Panc1 (cell line): ENCODE results near the gene ATRNL1. TPM values are rescaled to one million over a fixed set of nuclear protein-coding genes. Genes with fewer than 3 reads are reported as not detected.

ENCODE experiments used
- ATAC-seq: fragments of 200-7000 bp; cut with Tn5 transposase; 2 replicates; pipeline ENCODE4 v1.9.1; 2020; ENCODE audit warnings: mild to moderate bottlenecking, moderate library complexity
- BruUV-seq: library from RNA; stranded (reverse); fragments of 400-500 nt; replicated peaks from 2 replicates; lab custom pipeline; 2021; lab: Mats Ljungman, UMichigan
- CTCF ChIA-PET: fragments of 300-600 bp; sonication (Branson Sonifier 250); formaldehyde crosslinking; loops from one replicate; lab custom pipeline; 2022; ENCODE audit warnings: antibody characterized with exemption; lab: Charles Lee
- POLR2A ChIA-PET: fragments of 300-600 bp; sonication (Branson Sonifier 250); formaldehyde crosslinking; loops from one replicate; lab custom pipeline; 2022; ENCODE audit warnings: antibody characterized with exemption; lab: Charles Lee
- DNase-seq: peaks from one replicate; pipeline ENCODE4 v3.0.0-alpha.2; 2010; ENCODE audit warnings: low read depth, low spot score
- H3K27ac ChIP-seq: 2 replicates; pipeline ENCODE4 v1.5.1; 2011; ENCODE audit warnings: mild to moderate bottlenecking, low read length, inconsistent platforms
- H3K27me3 ChIP-seq: fragments of 200-500 bp; sonication (Bioruptor generic); 2 replicates; pipeline ENCODE4 v1.6.0; 2014; ENCODE audit warnings: low read length, inconsistent platforms; ENCODE audit not compliant: control insufficient read depth, insufficient read depth
- H3K36me3 ChIP-seq: fragments of 200-500 bp; sonication (Bioruptor generic); 2 replicates; pipeline ENCODE4 v1.5.1; 2014; ENCODE audit warnings: inconsistent platforms, mild to moderate bottlenecking, low read length, moderate library complexity; ENCODE audit not compliant: control insufficient read depth, insufficient read depth
- H3K4me1 ChIP-seq: 2 replicates; pipeline ENCODE4 v1.5.1; 2011; ENCODE audit warnings: inconsistent platforms, mild to moderate bottlenecking, low read length, moderate library complexity; ENCODE audit not compliant: control insufficient read depth, insufficient read depth
- H3K4me3 ChIP-seq, 2 experiments: 2 replicates each; pipeline ENCODE4 v1.5.1; 2011 to 2012; ENCODE audit warnings: low read depth in 2 of 2, low read length in 2 of 2, mild to moderate bottlenecking in 2 of 2, inconsistent platforms in 1 of 2, moderate library complexity in 1 of 2
- H3K9me3 ChIP-seq: fragments of 200-500 bp; sonication (Bioruptor generic); 2 replicates; pipeline ENCODE4 v1.5.1; 2014; ENCODE audit warnings: low read depth, mild to moderate bottlenecking, inconsistent platforms, low read length, moderate library complexity; ENCODE audit not compliant: control insufficient read depth, insufficient read depth
- CTCF ChIP-seq: fragments of 450-650 bp; IDR thresholded peaks from 2 replicates; pipeline ENCODE4 v1.5.1; 2017; ENCODE audit warnings: mild to moderate bottlenecking
- POLR2AphosphoS5 ChIP-seq: IDR thresholded peaks from 2 replicates; pipeline ENCODE4 v1.6.1; 2012; ENCODE audit warnings: mild to moderate bottlenecking, low read depth, low read length, moderate library complexity
- REST ChIP-seq, 2 experiments: IDR thresholded peaks; 2 replicates each; pipeline ENCODE4 v1.6.1; 2011 to 2012; ENCODE audit warnings: low read depth in 2 of 2, control low read depth in 1 of 2, low read length in 1 of 2, mild to moderate bottlenecking in 1 of 2, moderate library complexity in 1 of 2; ENCODE audit not compliant: insufficient read depth in 1 of 2
- SIN3A ChIP-seq: IDR thresholded peaks from 2 replicates; pipeline ENCODE4 v1.6.1; 2012; ENCODE audit warnings: low read depth, mild to moderate bottlenecking, low read length, moderate library complexity, borderline replicate concordance; ENCODE audit not compliant: insufficient read depth
- TCF7L2 ChIP-seq: IDR thresholded peaks from 2 replicates; pipeline ENCODE4 v1.6.1; 2011; ENCODE audit warnings: mild to moderate bottlenecking, low read depth, low read length, inconsistent platforms
- in situ Hi-C: cut with HindIII; loops from 2 replicates; pipeline ENCODE4 v1.10.0; 2016; ENCODE audit warnings: low sequenced_read_pairs, low pct_unique_long_range_greater_than_20kb
- intact Hi-C: fragments of 100-400 bp; cut with micrococcal nuclease; formaldehyde crosslinking; loops from one replicate; pipeline ENCODE4 v1.10.0; 2022; ENCODE audit not compliant: unreplicated experiment
- total RNA-seq: library from RNA; stranded (reverse); gene quantifications from one replicate; pipeline ENCODE4 v1.2.1, GENCODE V29; 2021; ENCODE audit not compliant: unreplicated experiment

The ATRNL1 gene
- total RNA-seq, 1 experiment from 2014 or later: 17.1 TPM

GRCh38 chr10:115065801-115066200 lies 27.4 kb upstream of the ATRNL1 start:
- no peaks in the 10 kb centered on the region for H3K9me3 ChIP-seq
- intact Hi-C loops: no loop called here
- H3K36me3 ChIP-seq: no peaks in the 10 kb centered on the region
- BruUV-seq: no TSS peak
- ATAC-seq (no peak), DNase-seq (no peak)
- TF ChIP-seq POLR2AphosphoS5: no peak
- TF ChIP-seq SIN3A: no peak
- no peak for TF ChIP-seq CTCF
- no peak for TF ChIP-seq TCF7L2
- no peak for TF ChIP-seq REST (IDR thresholded peaks at IDR 0.05; ENCODE audit: insufficient read depth in 1 of 2, low read depth in 2 of 2, low read length in 1 of 2)
- in situ Hi-C loops: no loop called here
- peaks cover 31% of the 10 kb centered on the region for H3K27me3 ChIP-seq
- H3K4me1 ChIP-seq: no peaks in the 10 kb centered on the region
- CTCF ChIA-PET: no interaction called here
- H3K27ac ChIP-seq: no peak overlapping the region
- POLR2A ChIA-PET: no interaction called here
- no peak overlapping the region for H3K4me3 ChIP-seq

- Histone ChIP-seq H3K4me3 (no peak overlapping the region), H3K27ac (no peak overlapping the region), H3K27me3 (peaks cover 32% of the 10 kb centered on the region), H3K36me3 (no peaks in the 10 kb centered on the region), H3K9me3 (no peaks in the 10 kb centered on the region), H3K4me1 (no peaks in the 10 kb centered on the region)
- ChIA-PET CTCF (no interaction called here), POLR2A (no interaction called here)
- BruUV-seq: no TSS peak
- DNase-seq: no peak
- in situ Hi-C loops (no loop called here), intact Hi-C loops (no loop called here)
- TF ChIP-seq CTCF (no peak), SIN3A (no peak), REST (IDR thresholded peaks at IDR 0.05; ENCODE audit: insufficient read depth in 1 of 2, low read depth in 2 of 2, low read length in 1 of 2) (no peak)
- ATAC-seq: no peak
These were observed 26.6 kb upstream of the ATRNL1 start for GRCh38 chr10:115066528-115066927.
